Measurements from ENCODE around the gene CXCL11.
"Not testable (repeated sequence)": the region's sequence is repeated elsewhere in the genome, so short reads cannot be mapped to it uniquely, and the experiment has no call there.

The CXCL11 gene

DNA sequence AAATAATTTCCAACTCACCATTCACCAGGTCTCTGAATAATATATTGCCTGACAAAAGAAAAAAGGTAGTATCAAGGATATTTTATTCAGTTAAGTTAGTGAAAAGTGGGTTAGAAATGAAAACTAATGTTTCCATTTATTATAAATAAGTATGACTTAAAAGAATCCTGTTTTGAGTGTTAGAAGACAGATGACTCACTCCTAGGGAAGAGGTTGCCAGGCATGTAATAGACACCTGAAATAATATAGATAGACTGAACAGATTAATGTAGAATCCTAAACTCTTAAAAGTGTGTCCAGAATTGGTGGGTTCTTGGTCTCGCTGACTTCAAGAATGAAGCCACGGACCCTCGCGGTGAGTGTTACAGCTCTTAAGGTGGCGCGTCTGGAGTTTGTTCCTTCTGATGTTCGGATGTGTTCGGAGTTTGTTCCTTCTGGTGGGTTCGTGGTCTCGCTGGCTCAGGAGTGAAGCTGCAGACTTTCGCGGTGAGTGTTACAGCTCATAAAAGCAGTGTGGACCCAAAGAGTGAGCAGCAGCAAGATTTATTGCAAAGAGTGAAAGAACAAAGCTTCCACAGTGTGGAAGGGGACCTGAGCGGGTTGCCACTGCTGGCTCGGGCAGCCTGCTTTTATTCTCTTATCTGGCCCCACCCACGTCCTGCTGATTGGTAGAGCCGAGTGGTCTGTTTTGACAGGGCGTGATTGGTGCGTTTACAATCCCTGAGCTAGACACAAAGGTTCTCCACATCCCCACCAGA is 6.5 kb upstream of the CXCL11 start:
- DNase-seq (ENCODE audit: low read depth) = not testable (repeated sequence)

DNA sequence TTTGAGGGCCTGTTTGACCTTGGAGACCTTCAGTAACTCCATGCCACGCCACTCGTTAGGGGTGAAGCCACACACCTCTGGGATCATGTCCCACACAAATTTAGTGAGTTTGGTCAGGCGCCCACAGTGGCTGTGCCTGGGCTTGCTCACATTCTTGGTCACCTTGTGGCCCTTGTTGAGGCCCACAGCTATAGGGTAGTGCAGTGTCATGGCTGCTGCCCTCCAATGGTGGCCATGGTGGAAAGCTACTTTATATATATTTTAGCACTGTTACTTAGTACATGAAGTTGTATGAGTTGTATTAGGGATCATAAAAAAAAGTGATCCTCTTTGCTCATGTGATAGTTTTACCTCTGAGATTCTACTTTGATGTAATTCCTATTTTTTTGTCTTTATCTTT is 985 bp upstream of the CXCL11 start:
- DNase-seq (ENCODE audit: low read depth) = no peak

DNA sequence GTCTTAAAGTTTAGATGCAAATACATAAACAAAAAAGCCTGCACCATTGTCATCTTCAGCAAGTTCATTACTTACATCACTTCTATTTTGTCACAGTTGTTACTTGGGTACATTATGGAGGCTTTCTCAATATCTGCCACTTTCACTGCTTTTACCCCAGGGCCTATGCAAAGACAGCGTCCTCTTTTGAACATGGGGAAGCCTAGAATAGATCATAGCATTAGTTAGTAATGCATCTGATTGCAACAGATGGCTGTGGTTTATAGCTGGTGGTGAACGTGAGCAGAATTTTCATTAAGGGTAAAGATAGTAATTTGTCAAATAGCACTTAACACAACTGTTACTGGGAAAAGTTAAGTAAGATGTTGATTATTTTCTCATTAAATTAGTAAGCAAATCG is 729 bp downstream of the CXCL11 start:
- DNase-seq (ENCODE audit: low read depth) = no peak

DNA sequence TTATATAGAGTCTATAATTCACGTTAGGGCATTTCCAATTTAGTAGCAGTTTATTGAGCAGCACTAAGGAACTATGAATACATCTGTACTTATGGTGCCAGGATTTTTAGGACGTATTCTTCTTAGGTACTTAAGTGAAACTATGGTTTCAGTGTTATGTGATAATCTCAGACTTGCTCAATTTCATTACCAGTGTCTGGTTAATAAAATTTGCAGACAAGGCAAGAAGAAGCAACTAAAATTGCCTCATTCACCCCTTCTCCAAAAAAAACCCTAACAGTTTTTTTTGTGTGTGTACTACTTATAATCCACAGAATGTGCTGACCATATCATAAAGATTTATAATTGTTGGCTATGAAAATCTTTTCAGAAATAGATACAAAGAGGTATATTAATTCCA is 6.6 kb downstream of the CXCL11 start:
- no peak for DNase-seq (ENCODE audit: low read depth)

DNA sequence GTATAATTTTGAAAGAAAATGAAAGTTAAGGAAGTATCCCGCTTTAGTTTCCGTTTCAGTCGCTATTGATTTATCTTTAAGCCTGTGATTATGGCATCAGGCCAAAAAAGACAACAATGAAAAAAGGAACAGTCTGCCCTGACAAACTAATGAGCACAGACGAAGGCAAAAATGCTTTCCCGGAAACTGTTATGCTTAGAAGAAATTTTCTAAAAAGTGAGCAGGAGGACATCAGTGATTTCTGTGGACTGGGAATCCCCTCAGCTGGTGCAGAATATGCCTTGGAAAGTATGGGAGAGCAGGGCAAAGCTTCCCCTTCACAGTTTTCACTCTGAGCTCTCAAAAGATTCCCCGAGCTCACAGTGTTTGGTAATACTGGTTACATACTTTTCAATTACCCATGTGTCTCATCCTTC is 7.5 kb downstream of the CXCL11 start:
- no peak for DNase-seq (ENCODE audit: low read depth)

DNA sequence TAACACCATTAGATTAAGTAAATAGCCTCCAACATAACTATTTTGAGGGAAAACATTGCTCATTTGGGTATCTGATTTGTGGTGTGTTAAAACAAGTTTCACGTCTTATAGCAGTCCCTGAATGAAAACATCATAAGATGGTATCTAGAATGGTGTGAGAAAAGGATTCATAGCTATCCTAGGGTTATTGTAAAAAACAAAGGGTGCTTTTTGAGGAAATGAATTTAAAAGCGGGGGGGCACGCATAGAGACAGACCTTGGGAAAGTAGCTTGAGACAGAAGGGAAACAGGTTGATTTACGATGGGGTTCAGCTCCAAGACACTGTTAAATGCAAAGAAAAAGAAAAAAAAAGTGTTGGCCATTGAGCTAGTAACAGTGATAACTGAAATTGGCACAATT is 11.8 kb downstream of the CXCL11 start:
- DNase-seq (ENCODE audit: low read depth) = no peak

DNA sequence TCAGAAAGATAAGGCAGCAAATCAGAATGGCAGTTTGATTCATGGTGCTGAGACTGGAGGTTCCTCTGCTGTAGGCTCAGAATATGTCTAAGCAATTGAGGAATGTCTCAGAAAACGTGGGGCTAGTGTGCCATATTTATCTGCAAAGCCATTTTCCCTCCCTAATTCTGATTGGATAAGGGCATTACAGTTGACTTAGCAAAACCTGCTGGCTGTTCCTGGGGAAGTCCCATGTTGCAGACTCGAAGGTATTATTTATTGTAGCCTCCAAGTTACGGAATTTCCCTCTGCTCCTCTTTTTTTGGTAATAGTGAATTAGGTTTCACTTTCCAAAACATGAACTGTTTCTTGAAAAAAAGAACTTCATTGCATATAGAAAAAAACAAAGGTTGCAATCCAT is 12.5 kb downstream of the CXCL11 start, which contains the start of gene CXCL10:
TSS of gene CXCL10 (minus strand) at position 109 of the 400 bp plus-strand sequence. CDS start at position 43, 66 bp downstream.
- no peak for DNase-seq (ENCODE audit: low read depth)

DNA sequence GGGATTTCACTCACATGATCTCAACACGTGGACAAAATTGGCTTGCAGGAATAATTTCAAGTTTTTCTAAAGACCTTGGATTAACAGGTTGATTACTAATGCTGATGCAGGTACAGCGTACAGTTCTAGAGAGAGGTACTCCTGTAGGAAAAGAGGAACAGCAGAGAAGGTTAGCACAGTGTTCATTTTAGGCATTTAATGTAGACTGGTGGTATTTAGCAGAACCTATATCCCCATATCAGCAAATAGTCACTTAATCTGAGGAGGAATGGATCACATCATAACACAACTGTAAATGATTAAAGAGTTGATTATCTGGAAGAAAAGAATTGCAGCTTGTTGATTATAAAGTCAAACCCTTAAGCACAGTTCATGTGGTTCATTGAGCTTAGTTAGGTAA is 13.2 kb downstream of the CXCL11 start:
- DNase-seq (ENCODE audit: low read depth) = no peak

DNA sequence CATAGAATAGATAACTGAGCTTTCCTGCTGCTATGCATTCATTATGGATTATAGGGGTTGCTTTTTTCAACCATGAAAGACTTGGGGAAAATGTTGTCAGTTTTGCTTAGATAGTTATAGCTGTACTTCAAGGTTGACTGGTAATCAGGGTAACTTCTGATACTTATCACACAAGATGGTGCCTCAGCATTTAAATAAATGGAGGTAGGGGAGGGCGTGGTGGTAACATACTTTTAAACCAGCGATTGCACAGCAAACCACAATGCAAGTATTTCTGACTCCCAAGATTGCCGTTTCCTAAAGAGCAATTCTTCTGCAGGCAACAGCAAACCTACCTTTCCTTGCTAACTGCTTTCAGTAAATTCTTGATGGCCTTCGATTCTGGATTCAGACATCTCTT is 13.8 kb downstream of the CXCL11 start:
- no peak for DNase-seq (ENCODE audit: low read depth)

DNA sequence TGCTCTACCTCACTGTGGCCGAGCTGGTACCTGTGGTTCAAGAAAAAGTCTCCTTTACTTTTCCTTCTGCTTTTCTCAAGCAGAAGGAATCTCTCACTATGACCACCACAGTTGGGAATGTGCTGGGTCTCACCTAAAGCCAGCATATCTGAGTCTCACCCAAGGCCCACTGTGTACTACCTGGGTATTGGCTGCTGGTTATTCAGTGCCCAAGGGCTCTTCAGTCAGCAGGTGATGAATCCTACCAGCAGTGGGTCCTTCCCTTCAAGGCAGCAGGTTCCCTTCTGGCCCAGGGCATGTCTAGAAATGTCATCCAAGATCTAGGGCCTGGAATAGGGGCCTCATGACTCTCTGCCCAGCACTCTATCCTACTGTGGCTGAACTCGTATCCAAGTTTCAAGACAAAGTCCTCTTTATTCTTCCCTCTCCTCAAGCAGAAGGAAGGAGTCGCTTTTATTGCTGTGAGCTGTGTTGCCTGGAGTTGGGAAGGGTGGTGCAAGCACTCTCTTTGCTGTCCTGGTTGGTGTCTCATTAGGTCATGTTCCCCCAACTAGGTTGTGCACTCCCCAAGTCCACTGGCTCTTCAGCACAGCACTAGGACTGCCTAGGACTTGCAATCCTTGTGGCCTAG is 18.7 kb downstream of the CXCL11 start:
- no peak for DNase-seq (ENCODE audit: low read depth)

DNA sequence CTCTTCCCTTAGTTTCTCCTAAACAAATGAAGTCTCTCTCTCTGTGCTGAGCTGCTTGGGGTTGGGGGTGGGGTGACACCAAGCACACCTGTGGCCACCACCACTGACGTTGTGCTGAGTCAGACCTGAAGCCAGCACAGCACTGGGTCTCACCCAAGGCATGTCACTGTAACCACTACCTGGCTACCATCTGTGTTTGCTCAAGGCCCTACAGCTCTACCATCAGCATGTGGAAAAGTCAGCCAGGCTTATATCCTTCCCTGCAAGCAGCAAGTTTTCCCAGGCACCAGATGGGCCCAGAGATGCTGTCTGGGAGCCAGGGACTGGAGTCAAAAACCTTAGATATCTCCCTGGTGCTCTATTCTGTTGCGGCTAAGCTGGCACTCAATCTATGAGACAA is 19.5 kb downstream of the CXCL11 start:
- no peak for DNase-seq (ENCODE audit: low read depth)

DNA sequence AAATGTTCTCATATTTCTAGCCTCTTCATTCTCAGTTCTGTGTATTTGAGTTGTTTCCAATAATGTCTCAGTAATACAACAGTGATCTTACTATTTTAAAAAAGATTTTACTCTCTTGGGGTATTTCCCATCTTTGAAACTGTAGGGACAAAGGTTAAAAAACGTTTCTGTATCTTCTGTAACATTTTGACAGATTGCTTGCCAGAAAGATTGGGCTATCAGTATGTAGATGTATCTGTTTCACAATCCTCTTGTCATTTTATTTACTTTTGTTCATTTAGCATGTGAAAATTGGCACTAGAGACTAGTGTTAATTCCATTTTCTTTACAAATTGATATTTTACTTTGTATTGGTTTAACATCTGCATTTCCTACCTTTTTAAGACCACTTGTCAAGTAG is 22.3 kb downstream of the CXCL11 start:
- DNase-seq (ENCODE audit: low read depth) = no peak

DNA sequence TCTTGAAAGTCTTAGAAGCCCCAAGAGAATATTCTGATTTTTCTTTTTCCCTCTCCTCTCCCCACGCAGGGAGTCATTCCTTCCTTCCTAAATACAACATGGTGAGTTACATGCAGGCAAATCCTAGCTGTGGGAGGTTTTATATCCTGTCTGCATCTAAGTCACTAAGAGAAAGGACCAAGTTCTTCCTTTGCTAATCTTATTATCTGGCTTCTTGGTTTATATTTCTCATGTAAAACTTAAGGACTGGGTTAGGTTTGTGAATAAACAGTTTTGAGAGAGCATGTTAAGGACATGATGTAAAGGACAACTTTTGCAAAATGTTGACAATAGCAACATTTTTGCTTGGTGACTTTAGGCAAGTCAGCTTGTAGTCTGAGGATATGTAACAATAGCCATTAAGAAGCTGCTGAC is 23.5 kb downstream of the CXCL11 start:
- no peak for DNase-seq (ENCODE audit: low read depth)

DNA sequence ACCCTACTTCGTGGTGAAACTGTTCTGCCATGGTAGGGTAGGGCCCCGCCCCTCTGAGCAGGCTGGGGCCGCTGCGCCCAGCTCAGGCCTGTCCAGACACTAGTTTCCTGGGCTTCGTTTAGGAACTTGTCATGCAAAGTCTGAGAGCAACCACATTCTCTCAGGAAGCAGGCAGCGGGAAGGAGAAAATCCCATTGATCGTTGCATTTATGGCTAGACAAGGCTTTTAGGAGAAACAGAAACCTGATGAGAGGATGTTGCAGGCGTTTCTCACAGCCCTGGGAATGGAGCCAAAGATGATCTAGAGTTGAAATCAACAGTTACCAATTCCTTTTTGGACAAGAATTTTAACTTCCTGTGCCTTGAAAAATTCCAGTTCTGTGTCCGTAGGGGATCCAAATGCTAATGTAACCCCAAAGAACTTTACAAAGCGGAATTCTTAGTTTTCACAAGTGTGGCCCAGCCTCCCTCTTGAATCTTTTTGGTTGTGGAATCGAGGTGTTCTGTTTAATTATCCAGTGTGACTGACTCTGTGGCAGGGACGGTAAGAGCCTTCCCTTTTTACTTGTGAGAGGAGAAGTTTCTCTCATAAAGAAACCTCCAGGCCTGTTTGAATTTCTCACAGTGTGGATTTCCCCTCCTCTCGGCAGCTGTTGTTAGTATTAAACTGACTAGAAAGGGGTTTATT is 24.0 kb downstream of the CXCL11 start:
- DNase-seq (ENCODE audit: low read depth) = no peak

DNA sequence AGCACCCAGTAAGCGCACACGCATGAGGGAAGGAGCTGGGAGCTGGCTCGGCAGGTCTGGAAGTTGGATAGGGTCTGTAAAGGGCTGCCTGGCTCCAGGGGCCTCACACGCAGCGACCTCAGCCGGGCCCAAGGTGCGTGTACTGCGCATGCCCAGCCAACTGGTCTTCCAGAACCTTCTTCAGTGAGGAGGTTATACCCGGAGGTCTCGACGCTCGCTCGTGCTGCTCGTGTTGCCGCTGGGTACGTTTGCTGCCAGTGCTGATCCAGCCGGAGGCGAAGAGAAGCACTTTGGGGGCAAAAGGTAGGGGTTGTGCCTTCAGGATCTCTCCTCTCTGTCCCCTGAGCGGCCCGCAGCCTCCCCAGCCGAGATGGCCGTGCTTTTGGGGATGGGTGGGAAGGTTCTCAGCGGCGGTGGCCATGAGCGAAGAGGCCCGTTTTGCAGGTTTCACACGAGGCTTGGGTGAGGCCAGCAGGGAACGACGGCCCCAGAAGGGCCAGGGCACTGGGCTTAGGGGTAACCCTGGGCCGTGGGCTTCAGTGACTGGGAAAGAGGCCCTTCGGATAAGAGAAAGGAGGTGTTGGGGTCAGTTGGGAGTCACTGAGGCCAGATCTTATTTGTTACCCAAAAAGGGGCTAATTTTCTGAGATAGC is 24.7 kb downstream of the CXCL11 start:
- DNase-seq (ENCODE audit: low read depth) = no peak

DNA sequence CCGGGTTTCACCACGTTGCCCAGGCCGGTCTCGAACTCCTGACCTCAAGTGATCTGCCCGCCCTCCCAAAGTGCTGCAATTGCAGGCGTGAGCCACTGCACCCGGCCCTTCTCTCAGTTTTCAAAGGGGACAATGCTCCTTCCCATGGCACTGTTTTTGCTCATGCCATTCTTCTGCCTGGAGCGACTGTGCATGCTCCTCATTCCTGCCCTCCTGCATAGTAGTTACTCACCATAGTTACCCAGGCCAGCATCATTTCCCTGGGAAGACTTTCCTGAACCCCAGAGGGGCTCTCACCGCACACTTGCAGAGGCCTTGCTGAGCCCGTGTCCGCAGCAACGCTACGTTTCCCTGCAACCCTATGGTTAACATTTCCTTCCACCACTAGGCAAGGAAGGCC is 25.3 kb downstream of the CXCL11 start:
- DNase-seq (ENCODE audit: low read depth) = no peak

DNA sequence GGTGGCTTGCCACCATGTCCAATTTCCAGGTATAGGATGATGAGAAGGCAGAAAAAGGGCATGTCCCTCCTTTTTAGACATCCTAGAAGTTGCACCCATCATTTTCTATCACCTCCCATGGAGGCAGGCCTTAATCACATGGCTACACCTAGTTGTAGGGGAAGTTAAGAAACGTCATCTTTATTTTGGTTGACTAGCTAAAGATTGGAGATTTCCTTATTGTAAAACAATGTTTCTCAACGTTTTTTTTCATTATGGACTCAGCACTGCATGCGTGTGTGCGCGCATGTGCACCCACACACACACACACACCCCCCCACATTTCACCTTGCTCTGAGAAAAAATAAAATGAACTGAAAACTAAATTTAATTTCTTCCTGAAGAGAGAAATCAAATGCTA is 26.6 kb downstream of the CXCL11 start:
- no peak for DNase-seq (ENCODE audit: low read depth)

DNA sequence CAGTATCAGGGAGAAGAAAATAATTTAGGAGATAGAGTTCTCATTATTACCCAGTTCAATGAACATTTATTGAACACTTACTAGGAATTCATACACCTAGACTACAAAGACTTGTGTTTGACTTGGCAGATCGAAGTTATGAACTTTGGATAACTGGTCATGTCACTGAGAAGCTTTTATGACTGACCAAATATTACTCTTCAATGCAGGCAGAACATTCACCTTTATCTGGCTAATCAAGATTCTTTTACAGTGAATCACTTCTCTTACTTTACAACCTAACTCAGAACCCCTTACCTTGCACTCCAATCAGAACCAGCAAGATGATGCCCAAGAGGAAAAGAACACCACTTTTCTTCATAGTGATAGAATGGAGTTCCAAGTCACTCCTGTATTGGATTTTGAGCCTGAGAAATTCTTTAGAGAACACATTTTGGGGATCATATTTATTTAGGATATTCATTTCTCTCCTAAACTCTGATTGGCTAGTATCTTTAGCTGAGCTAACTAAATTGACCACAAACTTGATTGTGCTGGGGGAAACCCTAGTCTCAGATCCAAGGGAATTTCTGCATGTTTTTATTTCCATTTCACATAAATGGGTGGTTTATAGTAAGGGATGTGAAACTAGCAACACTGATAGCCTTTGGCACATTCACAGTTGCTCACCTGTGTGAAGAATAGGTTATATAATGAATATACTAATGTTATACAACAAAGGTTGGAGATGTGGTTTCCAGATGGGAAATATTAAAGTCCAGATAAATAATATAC is 28.6 kb downstream of the CXCL11 start, which contains the start of gene CXCL9:
TSS of gene CXCL9 (minus strand) at position 421 of the 774 bp plus-strand sequence. CDS start at position 361, 60 bp downstream.
- no peak for DNase-seq (ENCODE audit: low read depth)

DNA sequence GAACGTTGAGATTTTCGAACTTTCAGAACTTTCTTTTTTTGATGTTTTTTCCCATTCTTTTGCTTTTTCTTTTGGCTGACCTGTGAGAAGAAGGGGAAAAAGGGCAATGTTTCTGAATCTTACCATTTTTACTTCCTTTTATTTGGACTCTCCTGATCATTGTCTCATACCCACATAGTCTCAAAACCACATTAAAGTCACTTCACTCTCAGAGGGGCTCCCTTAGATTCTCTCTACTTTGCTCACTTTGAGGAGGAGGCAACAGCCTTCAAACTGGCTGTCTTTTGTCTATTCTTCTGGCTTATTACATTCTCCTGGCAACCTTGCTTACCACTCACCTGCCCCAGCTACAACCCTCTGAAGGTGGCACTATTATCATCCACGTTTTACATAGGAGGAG is 32.2 kb downstream of the CXCL11 start:
- DNase-seq (ENCODE audit: low read depth) = no peak

DNA sequence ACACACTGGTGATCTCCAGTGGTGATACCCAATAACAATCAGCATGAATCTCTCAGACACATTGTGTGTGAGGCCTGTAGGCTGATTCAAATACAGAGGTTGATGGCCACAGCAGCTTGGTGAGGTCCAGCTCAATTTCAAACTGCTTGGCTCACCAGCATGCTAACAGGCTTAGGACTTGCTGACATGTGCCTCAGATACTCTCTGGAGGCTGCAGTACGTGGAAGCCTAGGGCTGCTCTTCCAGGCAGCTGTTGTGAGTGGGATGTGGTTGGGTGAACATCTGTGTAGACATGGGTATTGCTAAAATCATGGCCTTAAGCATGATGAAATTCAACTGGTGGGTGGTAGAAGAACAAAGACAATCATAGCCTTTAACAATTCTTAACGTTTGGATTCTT is 32.8 kb downstream of the CXCL11 start:
- no peak for DNase-seq (ENCODE audit: low read depth)

DNA sequence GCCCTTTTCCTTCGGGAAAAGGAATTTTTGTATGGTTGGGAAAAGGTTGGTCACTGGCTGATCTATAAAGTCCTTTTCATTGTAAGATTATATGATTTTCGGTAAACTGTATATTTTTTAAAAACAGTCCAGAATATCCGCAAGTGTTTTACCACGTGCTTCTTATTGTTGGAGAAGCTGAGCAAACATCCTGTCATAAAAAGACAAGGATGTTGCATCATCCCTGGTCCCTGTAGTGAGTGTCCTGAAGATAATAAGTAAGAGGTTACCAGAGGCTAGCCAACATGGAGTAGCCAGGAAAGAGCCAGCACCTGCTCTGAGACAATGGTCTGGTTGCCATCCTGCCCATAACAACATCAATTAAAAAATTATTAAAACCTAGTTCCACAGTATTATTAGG is 33.7 kb downstream of the CXCL11 start:
- DNase-seq (ENCODE audit: low read depth) = no peak

DNA sequence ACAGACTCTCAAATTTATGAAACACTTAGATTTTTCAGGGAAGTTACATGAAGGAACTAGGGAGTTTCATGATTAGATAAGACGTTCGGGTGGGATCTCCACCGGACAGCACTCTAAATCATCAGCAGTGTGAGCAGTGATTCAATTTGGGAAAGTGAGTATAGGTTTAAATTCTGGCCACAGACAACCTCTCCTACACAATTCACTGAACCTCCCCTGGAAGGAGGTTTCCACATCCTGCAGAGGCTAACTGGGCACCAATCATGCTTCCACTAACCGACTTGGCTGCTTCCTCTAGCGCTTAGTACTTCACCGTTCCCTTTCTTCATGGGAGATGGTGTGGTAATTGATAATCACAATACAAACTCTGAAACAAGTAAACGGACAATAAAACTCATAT is 34.2 kb downstream of the CXCL11 start:
- DNase-seq (ENCODE audit: low read depth) = no peak
